Neural progenitor cell (in vitro differentiated cells): ENCODE results near the gene ZSWIM3.

Experiments used
- EZH2 ChIP-seq: fragments of 200-600 bp; sonication (generic); IDR thresholded peaks from 2 replicates; pipeline ENCODE4 v1.6.1; 2017; ENCODE audit warnings: antibody characterized with exemption, mild to moderate bottlenecking, moderate library complexity
- EZH2phosphoT487 ChIP-seq: fragments of 200-600 bp; sonication (generic); IDR thresholded peaks from 2 replicates; pipeline ENCODE4 v1.6.1; 2017; ENCODE audit warnings: antibody characterized with exemption
- TF ChIP-seq, protein P1 (sequence below): fragments of 200-600 bp; sonication (generic); IDR thresholded peaks from 2 replicates; pipeline ENCODE4 v1.5.1; 2017; ENCODE audit warnings: antibody characterized with exemption, mild to moderate bottlenecking

DNA sequence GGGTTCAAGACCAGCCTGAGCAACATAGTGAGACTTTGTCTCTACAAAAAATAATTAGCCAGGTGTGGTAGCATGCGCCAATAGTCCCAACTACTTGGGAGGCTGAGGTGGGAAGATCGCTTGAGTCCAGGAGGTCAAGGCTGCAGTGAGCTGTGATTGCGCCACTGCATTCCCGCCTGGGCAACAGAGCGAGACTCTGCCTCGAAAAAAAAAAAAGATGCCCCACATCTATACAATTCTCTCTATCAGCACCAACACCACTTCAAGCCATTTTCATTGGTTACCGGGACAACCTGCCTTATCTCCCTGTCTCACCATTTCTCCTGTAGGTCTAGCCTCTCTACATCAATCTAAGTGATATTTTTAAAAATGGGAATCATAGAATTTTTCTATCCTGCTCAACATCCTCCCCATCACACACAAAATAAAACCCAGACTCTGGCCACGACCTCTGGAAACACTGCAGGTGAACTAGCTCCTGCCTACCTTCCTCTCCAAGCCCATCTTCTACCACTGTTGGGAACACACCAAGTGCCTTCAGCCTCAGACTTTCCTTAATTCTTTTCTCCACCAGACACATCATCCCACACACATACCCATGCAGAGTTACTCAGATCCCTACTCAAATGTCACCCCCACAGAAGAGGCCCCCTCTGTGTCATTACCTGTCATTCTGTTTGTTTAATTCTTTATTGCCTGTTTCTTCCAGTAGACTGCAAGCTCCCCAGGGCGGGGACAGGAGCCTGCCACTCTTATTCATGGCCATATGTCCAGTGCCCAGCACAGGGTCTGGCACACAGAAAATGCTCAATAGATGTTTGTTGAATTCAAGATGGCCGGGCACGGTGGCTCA lies 64.1 kb downstream of the ZSWIM3 start:
- TF ChIP-seq, protein P1, sequence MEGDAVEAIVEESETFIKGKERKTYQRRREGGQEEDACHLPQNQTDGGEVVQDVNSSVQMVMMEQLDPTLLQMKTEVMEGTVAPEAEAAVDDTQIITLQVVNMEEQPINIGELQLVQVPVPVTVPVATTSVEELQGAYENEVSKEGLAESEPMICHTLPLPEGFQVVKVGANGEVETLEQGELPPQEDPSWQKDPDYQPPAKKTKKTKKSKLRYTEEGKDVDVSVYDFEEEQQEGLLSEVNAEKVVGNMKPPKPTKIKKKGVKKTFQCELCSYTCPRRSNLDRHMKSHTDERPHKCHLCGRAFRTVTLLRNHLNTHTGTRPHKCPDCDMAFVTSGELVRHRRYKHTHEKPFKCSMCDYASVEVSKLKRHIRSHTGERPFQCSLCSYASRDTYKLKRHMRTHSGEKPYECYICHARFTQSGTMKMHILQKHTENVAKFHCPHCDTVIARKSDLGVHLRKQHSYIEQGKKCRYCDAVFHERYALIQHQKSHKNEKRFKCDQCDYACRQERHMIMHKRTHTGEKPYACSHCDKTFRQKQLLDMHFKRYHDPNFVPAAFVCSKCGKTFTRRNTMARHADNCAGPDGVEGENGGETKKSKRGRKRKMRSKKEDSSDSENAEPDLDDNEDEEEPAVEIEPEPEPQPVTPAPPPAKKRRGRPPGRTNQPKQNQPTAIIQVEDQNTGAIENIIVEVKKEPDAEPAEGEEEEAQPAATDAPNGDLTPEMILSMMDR, result no peak
- TF ChIP-seq EZH2phosphoT487 (no peak), EZH2 (no peak)
